K562 (cell line): ENCODE measurements around the gene PIANP. TPM values are rescaled to one million over a fixed set of nuclear protein-coding genes. Genes with fewer than 3 reads are reported as not detected.

ENCODE experiments used
- BACH1 ChIP-seq: fragments of 200-800 bp; sonication (Bioruptor generic); IDR thresholded peaks from 2 replicates; pipeline ENCODE4 v1.6.1; 2016; ENCODE audit warnings: missing genetic modification characterization, missing compliant biosample characterization
- CHD2 ChIP-seq: IDR thresholded peaks from 2 replicates; pipeline ENCODE4 v1.6.1; 2011; ENCODE audit warnings: low read depth, low read length
- CHD4 ChIP-seq: fragments of 200-600 bp; sonication (generic); IDR thresholded peaks from 3 replicates; pipeline ENCODE4 v1.6.1; 2012; ENCODE audit warnings: low read depth, mild to moderate bottlenecking, mixed read lengths, low read length, inconsistent platforms; ENCODE audit not compliant: insufficient read depth, insufficient replicate concordance, poor library complexity, severe bottlenecking
- CSDE1 ChIP-seq, 2 experiments: fragments of 450-650 bp; IDR thresholded peaks; 2 replicates each; pipeline ENCODE4 v1.6.1; 2016; ENCODE audit warnings: mild to moderate bottlenecking in 1 of 2
- FOXK2 ChIP-seq, 2 experiments: fragments of 450-650 bp; IDR thresholded peaks in 1 of 2; conservative IDR thresholded peaks in 1 of 2; 2 replicates each; pipeline ENCODE4 v1.6.1; 2016; ENCODE audit warnings: low read depth in 2 of 2, mild to moderate bottlenecking in 1 of 2
- HOXB6 ChIP-seq: fragments of 250-450 bp; sonication (Bioruptor Pico); IDR thresholded peaks from 2 replicates; pipeline ENCODE4 v1.5.1; 2022; ENCODE audit warnings: mild to moderate bottlenecking, borderline replicate concordance
- KLF10 ChIP-seq: fragments of 250-450 bp; sonication (Bioruptor Pico); IDR thresholded peaks from 2 replicates; pipeline ENCODE4 v1.6.1; 2021; ENCODE audit warnings: matching md5 sums
- MCM3 ChIP-seq: fragments of 450-650 bp; IDR thresholded peaks from 2 replicates; pipeline ENCODE4 v1.6.1; 2016
- SLC30A9 ChIP-seq: fragments of 250-450 bp; sonication (Bioruptor Pico); IDR thresholded peaks from 2 replicates; pipeline ENCODE4 v1.8.0; 2022; ENCODE audit warnings: mild to moderate bottlenecking, moderate library complexity
- SRSF7 ChIP-seq: fragments of 200-400 bp; formaldehyde crosslinking; optimal IDR thresholded peaks from 2 replicates; pipeline ENCODE3; 2017; ENCODE audit warnings: mild to moderate bottlenecking, low read depth, low read length
- SRSF9 ChIP-seq: fragments of 200-400 bp; formaldehyde crosslinking; IDR thresholded peaks from 2 replicates; pipeline ENCODE4 v1.6.1; 2017; ENCODE audit warnings: low read depth, low read length, borderline replicate concordance
- ZNF224 ChIP-seq: sonication (generic); formaldehyde crosslinking; IDR thresholded peaks from 2 replicates; pipeline ENCODE4 v1.8.0; 2022; ENCODE audit warnings: mild to moderate bottlenecking, missing genetic modification reagents
- ZNF324 ChIP-seq: fragments of 250-450 bp; sonication (Bioruptor Pico); IDR thresholded peaks from 2 replicates; pipeline ENCODE4 v1.4.0; 2020; ENCODE audit warnings: mild to moderate bottlenecking
- ZSCAN32 ChIP-seq: fragments of 450-650 bp; formaldehyde crosslinking; IDR thresholded peaks from 2 replicates; pipeline ENCODE4 v1.4.0; 2020; ENCODE audit warnings: mild to moderate bottlenecking, moderate library complexity
- ZZZ3 ChIP-seq: fragments of 450-650 bp; IDR thresholded peaks from 2 replicates; pipeline ENCODE4 v1.6.1; 2016; ENCODE audit warnings: antibody characterized with exemption, mild to moderate bottlenecking, moderate library complexity
- polyA plus RNA-seq, 8 experiments: library from polyadenylated mRNA; depleted of rRNA in 4 of 8; stranded (reverse) in 5 of 8; unstranded in 3 of 8; fragments of >200 nt; fragmentation: Nextera tagmentation in 2 of 8; fragmentation: Illumina TruSeq in 1 of 8; extraction: Ambion mirVana in 2 of 8; extraction: Trizol in 1 of 8; gene quantifications; 2 replicates each; pipeline versions ENCODE4 v1.2.1 to v1.2.3, GENCODE V29; 2011 to 2014; ENCODE audit warnings: inconsistent platforms in 1 of 8, missing spikeins in 1 of 8
- total RNA-seq, 7 experiments: library from RNA; depleted of rRNA in 6 of 7; stranded (reverse); fragments of >200 nt in 6 of 7; fragmentation: Illumina TruSeq in 2 of 7; extraction: Trizol in 2 of 7; gene quantifications; 2 replicates each; pipeline versions ENCODE4 v1.2.1 to v1.2.3, GENCODE V29; 2011 to 2021; ENCODE audit warnings: low replicate concordance in 1 of 7
- TF ChIP-seq, protein P1 (sequence below): fragments of 450-650 bp; IDR thresholded peaks from 2 replicates; pipeline ENCODE4 v1.6.1; 2017; ENCODE audit warnings: antibody characterized with exemption, mild to moderate bottlenecking
- TF ChIP-seq, protein P2 (sequence below): fragments of 250-450 bp; sonication (Bioruptor Pico); IDR thresholded peaks from 2 replicates; pipeline ENCODE4 v1.5.0; 2021; ENCODE audit warnings: mild to moderate bottlenecking, moderate library complexity
- TF ChIP-seq, protein P3 (sequence below), 2 experiments: fragments of 450-650 bp in 1 of 2; sonication (generic) in 1 of 2; formaldehyde crosslinking; conservative IDR thresholded peaks; 2 replicates each; pipeline versions ENCODE4 v1.4.0 to v1.8.1; 2020 to 2022; ENCODE audit warnings: mild to moderate bottlenecking in 1 of 2, missing genetic modification reagents in 1 of 2

PIANP gene
- total and polyA plus RNA-seq, 9 of the 15 experiments (the other 6 are each of a cell fraction or from before 2014, with no cell fraction given), result 0.07 TPM; not detected in 8

DNA sequence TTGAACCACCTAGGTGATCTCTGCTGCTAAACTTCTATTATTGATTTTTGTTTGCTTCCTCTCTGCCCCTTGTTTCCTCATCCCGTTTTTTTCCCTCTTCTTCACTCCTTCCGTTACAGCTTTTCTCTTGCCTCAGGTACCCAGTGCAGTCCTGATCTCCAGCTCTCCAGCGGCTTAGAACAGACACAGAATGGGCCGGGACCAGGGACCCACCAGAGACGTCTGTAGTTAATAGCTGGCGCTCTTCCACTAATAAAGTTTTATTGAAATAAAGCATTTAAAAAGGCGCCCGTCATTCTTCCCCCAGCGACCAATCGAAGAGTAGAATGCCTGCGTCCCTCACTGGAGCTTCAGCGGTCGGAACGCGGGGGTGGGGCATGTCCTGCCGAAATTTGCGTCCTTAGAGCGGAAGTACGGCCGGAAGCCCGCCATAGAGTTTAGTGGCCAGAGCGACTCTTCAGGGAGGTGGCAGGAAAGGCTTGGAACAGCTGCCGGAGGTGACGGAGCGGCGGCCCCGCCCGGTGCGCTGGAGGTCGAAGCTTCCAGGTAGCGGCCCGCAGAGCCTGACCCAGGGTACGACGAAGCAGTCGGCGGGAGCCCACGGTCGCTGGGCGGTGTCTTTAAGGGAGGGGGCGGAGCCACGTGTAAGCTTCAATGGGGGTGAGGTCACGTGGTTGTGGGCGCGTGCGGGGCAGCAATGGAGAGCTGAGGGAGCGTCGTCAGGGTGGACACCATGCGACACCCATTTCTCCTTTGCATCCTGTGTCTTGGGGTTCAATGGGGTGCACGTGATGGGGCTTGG lies 23.2 kb upstream of the PIANP start, which contains the start of gene COPS7A (continued):
- no peak for TF ChIP-seq BACH1 (tag)
- TF ChIP-seq, protein P1, sequence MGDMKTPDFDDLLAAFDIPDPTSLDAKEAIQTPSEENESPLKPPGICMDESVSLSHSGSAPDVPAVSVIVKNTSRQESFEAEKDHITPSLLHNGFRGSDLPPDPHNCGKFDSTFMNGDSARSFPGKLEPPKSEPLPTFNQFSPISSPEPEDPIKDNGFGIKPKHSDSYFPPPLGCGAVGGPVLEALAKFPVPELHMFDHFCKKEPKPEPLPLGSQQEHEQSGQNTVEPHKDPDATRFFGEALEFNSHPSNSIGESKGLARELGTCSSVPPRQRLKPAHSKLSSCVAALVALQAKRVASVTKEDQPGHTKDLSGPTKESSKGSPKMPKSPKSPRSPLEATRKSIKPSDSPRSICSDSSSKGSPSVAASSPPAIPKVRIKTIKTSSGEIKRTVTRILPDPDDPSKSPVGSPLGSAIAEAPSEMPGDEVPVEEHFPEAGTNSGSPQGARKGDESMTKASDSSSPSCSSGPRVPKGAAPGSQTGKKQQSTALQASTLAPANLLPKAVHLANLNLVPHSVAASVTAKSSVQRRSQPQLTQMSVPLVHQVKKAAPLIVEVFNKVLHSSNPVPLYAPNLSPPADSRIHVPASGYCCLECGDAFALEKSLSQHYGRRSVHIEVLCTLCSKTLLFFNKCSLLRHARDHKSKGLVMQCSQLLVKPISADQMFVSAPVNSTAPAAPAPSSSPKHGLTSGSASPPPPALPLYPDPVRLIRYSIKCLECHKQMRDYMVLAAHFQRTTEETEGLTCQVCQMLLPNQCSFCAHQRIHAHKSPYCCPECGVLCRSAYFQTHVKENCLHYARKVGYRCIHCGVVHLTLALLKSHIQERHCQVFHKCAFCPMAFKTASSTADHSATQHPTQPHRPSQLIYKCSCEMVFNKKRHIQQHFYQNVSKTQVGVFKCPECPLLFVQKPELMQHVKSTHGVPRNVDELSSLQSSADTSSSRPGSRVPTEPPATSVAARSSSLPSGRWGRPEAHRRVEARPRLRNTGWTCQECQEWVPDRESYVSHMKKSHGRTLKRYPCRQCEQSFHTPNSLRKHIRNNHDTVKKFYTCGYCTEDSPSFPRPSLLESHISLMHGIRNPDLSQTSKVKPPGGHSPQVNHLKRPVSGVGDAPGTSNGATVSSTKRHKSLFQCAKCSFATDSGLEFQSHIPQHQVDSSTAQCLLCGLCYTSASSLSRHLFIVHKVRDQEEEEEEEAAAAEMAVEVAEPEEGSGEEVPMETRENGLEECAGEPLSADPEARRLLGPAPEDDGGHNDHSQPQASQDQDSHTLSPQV, result peak; percentile 53; the same call in 1 of the 2 replicates
- no peak; a peak in 1 of 4 replicates for TF ChIP-seq FOXK2 (conservative IDR thresholded peaks at IDR 0.05 in 1 of 2, IDR thresholded peaks at IDR 0.05 in 1 of 2; ENCODE audit: low read depth in 2 of 2)
- no peak for TF ChIP-seq CSDE1 (IDR thresholded peaks at IDR 0.05)
- no peak for TF ChIP-seq KLF10
- TF ChIP-seq MCM3, result no peak
- TF ChIP-seq SLC30A9, result no peak
- no peak; the same call in none of the 2 replicates for TF ChIP-seq ZZZ3
- no peak for TF ChIP-seq SRSF7
- TF ChIP-seq SRSF9, result no peak
- no peak for TF ChIP-seq ZNF324
- TF ChIP-seq CHD2, result peak; percentile 13; the same call in 1 of the 2 replicates
- TF ChIP-seq, protein P2, sequence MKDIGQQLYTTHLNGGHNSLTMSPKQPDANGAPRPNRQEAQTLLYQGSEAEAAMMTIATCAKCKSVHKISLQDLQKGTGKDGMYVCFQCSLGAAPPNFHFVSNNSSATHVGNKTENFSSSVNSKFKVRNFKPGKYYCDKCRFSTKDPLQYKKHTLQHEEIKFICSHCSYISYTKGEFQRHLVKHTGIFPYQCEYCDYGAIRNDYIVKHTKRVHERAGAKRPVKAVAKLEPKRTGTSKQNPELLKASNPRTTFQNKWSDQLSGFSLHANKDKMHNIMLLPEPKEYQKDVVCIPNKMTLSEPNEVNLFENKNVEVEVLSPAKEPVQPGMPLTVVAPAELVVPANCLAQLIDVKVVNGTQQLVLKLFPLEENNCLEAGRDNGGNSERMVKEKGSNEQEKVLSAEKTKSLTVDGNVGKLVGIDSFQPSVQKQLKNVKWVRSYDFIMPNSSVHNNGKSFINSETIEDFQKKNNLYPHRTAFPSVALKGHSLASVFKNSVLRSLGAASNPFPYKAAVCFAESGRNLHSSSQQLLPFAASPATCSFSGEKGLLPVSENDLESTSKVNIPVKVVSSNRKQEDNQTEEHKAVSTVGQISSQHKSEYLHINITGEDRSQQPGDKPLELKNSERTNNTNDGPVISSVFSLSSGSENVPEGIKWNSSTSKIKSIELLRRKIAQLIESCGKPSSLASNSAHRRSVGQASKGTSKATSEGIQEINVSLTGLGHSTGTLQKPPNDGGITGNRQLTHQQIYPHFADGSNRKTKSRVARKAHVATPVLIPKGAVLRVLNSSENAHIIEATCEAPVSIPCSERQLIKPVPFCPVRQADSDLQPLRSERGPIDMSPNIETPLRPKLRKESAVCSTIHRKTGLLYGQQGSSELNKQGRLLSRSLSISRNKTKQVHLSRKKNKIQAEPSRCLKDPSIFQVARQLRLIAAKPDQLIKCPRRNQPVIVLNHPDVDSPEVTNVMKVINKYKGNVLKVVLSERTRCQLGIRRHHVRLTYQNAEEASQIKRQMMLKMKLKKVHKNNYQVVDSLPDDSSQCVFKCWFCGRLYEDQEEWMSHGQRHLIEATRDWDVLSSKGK, result no peak
- no peak for TF ChIP-seq ZNF224 (CRISPR knock-in tag)
- TF ChIP-seq ZSCAN32, result no peak
- TF ChIP-seq CHD4, result no peak
- TF ChIP-seq HOXB6, result no peak
- TF ChIP-seq, protein P3, sequence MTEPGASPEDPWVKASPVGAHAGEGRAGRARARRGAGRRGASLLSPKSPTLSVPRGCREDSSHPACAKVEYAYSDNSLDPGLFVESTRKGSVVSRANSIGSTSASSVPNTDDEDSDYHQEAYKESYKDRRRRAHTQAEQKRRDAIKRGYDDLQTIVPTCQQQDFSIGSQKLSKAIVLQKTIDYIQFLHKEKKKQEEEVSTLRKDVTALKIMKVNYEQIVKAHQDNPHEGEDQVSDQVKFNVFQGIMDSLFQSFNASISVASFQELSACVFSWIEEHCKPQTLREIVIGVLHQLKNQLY (CRISPR knock-in tag; conservative IDR thresholded peaks at IDR 0.05), result no peak
